Adrenal gland (tissue), 5 donors: ENCODE data around the gene MPI.

ENCODE experiments used
- CTCF ChIP-seq, 6 experiments: fragments of 450-650 bp in 4 of 6; fragments of 200-600 bp in 2 of 6; sonication (generic) in 1 of 6; IDR thresholded peaks; 1 replicate in 5 of 6; 2 replicates in 1 of 6; pipeline versions ENCODE4 v1.5.1 to v1.8.0; 2016 to 2021; ENCODE audit warnings: antibody characterized with exemption in 6 of 6, mild to moderate bottlenecking in 2 of 6, moderate library complexity in 1 of 6
- POLR2A ChIP-seq, 2 donors: fragments of 450-650 bp; IDR thresholded peaks; one replicate each; pipeline ENCODE4 v1.6.1; 2017; ENCODE audit warnings: antibody characterized with exemption in 2 of 2, mild to moderate bottlenecking in 2 of 2, moderate library complexity in 1 of 2
- donor health status: DM: no; HTN: no; CAD: no.

DNA sequence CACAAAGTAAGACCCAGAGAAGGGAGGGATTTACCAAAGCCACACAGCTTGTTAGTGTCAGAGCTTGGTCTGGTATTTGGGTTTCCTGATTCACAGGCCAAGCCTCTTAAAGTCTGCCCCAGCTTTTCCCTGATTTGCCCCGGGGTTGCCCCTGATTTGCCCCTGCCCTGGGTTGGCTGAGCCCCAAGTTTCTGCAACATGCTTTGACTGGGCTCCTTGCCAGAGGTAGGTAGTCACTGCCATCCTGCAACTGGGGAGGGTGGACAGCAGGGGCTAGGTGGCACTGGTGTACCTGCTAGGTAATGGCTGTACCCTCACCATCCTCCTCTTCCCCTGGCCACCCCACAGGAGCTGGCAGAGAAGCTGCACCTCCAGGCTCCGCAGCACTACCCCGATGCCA is 2.5 kb downstream of the MPI start:
- no peak for TF ChIP-seq CTCF (IDR thresholded peaks at IDR 0.05)
- TF ChIP-seq POLR2A (IDR thresholded peaks at IDR 0.05), result no peak
